Fibroblast of skin of back (primary cell): ENCODE data around the gene CFAP157.

ENCODE experiments used
- DNase-seq: peaks from one replicate; pipeline ENCODE4 v3.0.0-alpha.2; 2013

CFAP157 gene

DNA sequence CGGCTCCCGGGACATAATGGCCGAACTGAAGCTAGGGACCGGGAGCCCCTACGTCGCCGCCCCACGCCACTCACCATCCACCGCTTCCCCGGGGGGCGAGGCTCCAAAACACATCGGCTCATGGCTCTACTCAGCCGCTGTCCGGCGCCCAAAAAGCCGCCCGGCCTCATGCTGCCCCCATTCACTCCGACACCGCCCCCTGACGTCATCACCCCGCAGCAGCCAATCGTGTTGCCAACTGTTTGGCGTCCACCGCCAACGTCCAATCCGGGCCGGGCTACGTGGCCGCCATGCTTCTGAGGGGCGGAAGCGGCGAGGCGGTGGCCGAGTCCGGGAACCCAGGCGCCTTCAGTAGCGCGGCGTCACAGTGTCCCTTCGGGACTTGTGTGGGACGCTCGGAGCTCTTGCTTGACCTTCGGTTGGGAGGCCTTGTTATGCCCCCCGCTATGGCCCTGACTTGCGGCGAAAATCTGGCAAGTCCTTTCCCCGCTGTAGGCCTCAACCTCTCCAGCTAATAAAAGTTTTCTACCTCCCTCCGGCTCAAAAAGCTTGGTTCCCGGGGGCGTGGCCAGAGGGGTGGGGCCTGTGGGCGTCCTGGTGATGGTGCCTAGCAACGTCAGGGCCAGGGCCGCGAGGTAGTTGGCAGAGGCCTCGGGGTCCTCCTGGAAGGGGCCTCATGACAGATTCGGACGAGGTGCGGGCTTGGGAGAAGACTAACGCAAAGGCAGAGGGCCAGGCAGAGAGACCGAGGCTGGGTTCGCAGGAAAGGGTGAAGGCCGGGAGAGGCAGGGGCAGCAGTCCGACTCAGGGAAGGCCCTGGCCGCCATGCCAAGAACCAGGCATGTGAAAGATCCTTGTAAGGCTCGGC lies 8.9 kb downstream of the CFAP157 start, which contains the start of the genes PTRH1 and TTC16:
Gene PTRH1 (minus strand): TSS at position 194 of the 868 bp plus-strand sequence. CDS start 24 bp downstream, at position 170.
Gene TTC16 (plus strand): TSS at position 610 of the 868 bp plus-strand sequence. CDS start 67 bp downstream, at position 677.
- DNase-seq: peak; percentile 96

DNA sequence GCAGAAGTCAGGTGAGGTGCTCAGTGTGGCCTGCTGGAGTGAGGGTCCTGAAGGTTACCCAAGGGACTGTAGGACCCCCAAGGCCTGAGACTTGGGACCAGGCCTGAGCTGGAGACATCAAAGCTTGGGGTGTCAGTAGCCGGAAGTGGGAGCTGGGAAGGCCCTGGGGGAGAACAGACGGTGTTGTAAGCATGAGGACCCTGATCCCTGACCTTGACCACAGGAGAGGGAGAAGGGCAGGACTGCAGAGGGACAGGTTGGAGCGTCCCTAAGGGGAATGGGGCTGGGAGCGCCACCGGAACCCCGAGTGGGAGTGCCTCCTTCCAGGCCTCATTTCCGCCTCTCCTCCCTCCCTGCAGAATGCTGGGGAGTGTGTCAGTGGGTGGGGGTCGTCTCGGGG lies 9.6 kb downstream of the CFAP157 start:
- no peak for DNase-seq

GRCh38 chr9:127717766-127718165 lies 11.0 kb downstream of the CFAP157 start:
- DNase-seq: no peak

DNA sequence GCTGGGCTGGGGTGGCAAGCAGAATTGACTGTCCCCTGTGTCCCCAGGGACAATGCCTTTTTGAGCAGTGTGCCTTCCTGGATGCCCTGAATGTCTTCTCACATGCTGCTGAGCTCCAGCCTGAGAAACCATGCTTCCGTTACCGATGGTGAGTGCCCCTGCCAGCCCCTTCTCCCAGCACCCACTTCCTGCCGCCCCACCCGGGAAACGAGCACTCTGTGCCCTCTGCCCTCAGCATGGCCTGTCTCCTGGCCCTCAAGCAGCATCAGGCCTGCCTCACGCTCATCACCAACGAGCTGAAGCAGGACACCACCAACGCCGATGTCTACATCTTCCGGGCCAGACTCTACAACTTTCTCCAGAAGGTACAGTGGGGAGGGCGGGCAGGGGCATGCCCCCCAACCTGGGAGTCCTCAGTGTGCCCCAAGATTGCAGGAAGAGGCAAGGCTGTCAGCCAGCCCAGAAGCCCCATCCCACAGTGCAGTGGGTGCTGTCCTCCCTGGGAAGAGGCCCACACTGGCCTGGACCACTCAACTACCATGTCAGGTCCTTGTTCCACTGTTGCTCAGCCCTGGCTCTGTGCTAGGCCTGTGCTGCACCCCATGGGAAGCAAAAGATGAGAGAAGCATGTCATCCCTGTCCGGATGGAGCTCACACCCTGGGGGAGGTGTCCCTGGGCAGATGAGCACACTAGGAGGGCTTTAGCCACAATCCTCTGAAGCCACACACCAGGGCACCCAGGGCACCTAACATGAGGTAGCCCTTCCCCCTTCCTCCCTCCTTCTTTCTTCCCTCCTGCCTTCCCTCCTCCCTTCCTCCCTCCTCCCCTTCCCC lies 13.5 kb downstream of the CFAP157 start:
- DNase-seq: no peak

DNA sequence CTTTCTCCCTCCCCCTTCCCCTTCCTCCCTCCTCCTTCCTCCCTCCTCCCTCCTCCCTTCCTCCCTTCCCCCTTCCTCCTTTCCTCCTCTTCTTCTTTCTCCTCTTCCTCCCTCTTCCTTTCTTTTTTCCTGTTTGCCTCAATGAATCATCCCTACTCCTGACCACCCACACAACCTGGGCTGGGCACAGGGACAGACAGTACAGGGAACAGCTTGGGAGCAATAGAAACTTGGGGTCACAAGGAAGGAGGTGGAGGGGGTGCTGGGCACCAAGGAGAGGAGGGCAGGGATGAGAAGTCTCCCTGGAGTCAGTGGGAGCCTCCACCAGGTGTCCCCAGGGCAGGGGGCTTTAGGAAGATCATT lies 14.1 kb downstream of the CFAP157 start:
- DNase-seq: no peak

DNA sequence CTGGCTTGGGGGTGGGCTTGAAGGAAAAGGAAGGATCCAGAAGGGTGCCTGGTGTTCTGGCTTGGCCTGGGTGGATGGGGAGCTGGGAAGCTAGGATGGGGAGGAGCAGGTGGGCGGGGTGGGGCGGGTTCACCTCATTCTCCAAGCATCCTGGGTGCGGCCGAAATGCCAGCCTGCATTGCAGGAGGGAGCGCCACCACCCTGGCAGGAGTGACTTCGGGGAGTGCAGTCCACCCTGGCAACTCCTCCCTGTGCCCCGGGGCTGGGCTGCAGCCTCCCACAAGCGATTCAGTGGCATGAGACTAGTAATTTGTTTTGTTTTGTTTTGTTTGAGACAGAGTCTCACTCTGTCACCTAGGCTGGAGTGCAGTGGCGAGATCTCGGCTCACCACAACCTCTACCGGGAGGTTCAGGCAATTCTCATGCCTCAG lies 14.6 kb downstream of the CFAP157 start:
- DNase-seq: no peak

DNA sequence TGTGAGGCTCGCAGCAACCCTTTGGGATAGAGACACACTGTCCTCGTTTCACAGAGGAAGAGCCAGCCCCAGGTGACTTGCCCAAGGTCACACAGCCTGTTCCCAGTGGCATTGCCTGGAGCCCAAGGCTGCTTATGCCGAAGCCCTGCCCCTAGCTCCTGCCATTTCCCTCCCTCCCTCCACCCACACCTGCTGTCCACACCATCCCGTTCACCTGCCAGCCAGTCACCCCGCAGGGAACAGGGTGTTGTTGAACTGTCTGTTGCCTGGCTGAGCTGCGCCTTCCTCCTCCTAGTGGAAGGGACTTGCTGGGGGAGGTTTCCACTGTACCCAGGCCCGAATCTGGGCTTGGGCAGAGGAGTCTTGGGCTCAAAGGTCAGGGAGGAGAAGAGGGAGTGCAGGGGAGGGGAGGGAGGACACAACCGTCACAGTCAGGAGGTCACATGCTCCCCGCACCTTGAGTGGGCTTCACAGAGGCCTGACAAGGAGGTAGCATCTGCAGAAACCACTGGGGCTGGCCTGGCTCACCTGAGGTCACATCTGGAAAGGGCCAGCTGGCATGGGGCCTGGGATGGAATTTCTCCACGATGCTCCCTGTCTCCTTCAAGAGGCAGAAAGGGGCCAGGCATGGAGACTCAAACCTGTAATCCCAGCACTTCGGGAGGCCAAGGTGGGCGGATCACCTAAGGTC lies 15.4 kb downstream of the CFAP157 start:
- DNase-seq: no peak

GRCh38 chr9:127723013-127723412 lies 16.2 kb downstream of the CFAP157 start:
- DNase-seq: no peak

DNA sequence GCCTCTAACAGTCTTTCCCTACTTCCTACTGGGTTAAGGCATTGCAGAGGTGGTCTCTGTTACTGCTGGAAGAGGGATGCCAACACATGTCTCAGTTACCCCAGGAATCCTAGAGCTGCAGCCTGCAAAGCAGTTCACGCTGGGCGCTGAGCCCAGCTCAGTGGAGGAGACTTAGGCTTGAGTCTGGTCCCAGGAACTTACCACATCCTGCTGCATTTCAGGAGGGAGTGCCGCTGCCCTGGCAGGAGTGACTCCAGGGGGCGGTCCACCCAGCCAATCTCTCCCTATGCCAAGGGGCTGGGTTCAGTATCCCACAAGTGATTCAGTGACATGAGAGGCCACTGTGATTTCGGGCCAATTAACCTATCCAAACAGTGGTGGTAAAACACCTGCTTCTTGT lies 16.7 kb downstream of the CFAP157 start:
- peak; percentile 58 for DNase-seq

GRCh38 chr9:127724012-127724411 lies 17.2 kb downstream of the CFAP157 start:
- DNase-seq: no peak

DNA sequence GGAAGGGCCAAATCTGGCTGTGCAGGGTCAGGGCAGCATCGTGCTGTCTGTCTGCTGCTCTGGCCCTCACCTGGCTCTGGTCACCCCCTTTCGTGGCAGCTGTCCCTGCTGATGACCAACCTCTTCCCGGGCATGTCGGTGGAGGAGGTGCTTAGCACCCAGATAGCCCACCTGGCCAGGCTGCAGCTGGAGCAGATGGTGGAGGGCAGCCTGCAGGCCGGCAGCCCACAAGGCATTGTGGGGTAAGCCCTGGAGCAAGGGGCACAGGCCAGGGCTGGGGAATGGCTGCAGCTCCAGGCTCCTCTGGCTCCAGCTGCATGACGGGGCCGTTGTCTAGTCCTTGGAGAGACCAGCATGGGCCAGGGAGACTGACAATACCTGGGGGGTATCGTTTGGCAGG lies 20.1 kb downstream of the CFAP157 start:
- DNase-seq: no peak

DNA sequence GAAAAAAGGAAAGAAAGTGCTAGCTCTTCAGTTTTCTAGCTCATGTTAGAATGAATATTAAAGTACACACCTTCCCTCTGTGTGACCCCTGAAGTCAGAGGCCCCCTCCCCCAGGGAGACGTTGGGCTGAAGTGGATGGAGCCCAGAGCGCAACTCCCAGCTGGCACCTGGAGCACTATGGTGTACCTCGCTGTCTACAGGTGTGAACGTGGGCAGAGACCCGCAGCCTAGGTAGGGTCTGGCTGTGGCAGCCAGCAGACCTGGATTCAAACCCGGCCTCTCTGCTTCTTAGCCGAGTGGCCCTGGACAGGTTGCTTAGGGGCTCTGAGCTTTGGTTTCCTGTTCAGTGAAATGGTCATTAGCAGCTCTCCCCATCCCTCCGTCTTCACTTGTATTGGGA lies 22.0 kb downstream of the CFAP157 start:
- DNase-seq: no peak

DNA sequence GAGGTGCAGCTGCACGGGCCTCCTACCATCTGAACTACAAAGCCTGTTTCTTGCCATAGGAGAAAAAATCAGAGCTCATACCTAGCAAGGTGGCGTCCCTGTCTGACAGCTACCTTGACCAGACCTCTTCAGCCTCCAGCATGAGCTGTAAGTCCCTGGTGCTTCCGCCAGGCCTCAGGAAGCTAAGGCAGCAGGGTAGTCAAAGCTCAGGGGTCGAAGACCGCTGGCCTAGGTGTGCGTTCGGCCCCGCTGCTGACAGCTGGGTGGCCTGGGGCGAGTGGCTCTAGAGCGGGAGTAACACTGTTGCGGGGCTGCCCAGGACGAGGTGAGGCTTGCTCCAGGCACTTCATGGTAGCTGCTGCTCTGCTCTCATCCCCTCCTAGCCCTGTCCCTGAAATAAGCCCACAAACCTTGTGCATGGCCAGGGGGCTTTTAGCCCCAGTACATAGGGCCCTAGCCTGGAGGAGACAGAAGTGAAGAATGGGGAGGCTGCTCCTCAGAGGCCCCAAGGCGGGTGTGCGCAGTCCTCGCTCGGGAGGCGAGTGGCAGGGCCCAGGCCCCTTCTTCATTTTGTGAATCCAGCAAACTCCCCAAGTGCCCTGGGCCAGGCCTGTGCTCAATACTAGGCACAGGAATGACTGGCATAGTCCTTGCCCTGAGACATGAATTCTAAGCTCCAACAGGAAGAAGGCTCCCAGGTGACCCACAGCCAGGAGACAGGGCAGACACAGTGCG lies 22.9 kb downstream of the CFAP157 start:
- DNase-seq: no peak

DNA sequence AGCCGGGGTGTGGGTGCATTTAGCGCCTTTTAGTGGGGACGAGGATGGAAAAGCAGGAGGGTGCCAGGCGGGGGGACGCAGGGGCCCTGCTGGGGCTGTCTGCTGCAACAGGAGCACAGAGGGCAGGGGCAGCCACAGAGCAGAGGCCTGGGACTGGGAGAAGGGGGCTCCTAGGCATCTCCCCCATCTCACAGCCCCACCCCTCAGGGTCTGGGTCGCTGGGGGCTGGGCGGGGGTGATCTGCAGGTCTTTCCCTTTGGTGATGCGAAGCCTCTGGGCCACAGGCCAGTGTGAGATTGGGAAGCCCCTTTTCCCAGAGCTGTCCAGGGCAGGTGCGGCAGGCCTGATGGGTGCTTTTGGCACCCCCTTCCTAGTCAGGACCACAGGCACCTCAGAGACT lies 23.5 kb downstream of the CFAP157 start:
- no peak for DNase-seq

DNA sequence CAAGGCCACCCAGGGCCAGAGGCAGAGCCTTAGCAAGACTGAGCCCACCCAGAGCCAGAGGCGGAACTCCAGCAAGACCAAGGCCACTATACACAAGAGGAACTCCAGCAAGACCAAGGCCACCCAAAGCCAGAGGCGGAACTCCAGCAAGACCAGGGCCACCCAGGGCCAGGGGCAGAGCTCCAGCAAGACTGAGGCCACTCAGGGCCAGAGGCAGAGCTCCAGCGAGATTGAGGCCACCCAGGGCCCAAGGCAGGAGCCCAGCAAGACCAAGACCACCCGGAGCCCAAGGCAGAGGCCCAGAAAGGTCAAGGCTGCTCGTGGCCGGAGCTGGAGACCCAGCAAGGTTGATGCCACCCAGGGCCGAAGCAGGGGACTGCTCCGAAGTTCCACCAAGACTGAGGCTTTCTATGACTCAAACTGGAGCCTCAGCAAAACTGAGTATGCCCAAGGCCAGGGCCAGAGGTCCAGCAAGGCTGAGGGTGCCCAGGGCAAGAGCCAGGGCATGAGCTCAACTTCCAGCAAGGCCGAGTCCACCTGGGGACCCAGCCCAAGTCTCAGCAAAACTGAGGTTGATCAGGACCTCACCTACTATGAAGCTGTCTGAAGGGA lies 24.1 kb downstream of the CFAP157 start:
- DNase-seq: no peak

GRCh38 chr9:127731938-127732337 lies 25.1 kb downstream of the CFAP157 start:
- DNase-seq: no peak

DNA sequence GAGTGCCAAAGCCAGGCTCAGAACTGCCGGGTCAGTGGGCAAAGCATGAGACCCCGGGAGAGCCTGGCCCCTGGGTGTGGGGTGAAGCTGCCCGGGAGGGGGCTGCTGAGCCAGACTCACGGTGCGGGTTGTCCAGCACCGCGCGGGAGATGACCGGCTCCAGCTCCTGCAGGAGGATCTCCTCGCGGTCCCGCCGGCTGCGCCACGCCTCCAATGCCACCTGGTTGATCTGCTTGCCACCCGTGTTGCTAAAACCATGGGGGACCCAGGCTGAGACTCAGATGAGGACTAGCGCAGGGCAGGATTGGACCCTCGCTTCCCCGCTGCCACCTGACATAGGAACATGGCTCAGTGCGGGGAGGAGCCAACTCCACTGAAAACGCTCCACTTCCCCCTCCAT lies 25.7 kb downstream of the CFAP157 start:
- no peak for DNase-seq

- no peak for DNase-seq
Measured at GRCh38 chr9:127733614-127734013, 26.8 kb downstream of the CFAP157 start.

DNA sequence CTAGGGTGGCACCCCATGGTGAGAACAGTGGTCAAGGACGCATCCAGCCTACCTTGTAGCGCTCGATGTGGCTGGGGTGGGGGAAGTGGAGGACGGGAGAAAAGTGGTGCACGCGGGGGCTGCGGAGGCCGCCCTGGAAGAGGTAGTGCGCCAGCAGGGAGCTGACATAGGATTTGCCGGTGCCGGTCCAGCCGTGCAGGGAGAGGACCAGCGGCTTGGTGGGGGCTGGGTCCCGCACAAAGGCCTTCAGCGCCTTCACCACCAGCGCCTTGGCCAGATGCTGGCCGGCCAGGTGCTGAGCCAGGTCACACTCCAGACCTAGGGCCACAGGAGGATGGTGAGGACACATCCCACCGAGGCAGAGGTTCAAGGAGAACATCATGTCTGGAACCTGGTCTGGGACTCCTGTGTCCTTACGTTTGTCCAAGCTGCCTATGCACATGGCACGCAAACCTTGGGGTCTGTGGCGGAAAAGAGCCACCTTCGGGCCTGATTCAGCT lies 27.5 kb downstream of the CFAP157 start:
- no peak for DNase-seq

- DNase-seq: peak; percentile 95
Measured at GRCh38 chr9:127734747-127735529, 28.1 kb downstream of the CFAP157 start, which contains the start of gene TOR2A. TOR2A (minus strand) TSS chr9:127735294; CDS start chr9:127735270, 24 bp downstream.
